H9 (cell line): ENCODE measurements around the gene MYL3. TPM values are rescaled to one million over a fixed set of nuclear protein-coding genes. Genes with fewer than 3 reads are reported as not detected.

Experiments
- DNase-seq: peaks from one replicate; pipeline ENCODE4 v3.0.0-alpha.2; 2017
- H2AFZ ChIP-seq: one replicate; pipeline ENCODE4 v1.6.1; 2013; ENCODE audit warnings: mild to moderate bottlenecking, low read length, control low read depth, moderate library complexity
- H2AK5ac ChIP-seq: 2 replicates; pipeline ENCODE4 v1.6.1; 2013; ENCODE audit warnings: low read length, control low read depth, mixed read lengths; ENCODE audit not compliant: insufficient read length
- H2BK120ac ChIP-seq: one replicate; pipeline ENCODE4 v1.6.1; 2013; ENCODE audit warnings: low read depth, mild to moderate bottlenecking, low read length, control low read depth, inconsistent platforms; ENCODE audit not compliant: poor library complexity, severe bottlenecking
- H2BK12ac ChIP-seq: 2 replicates; pipeline ENCODE4 v1.6.1; 2013; ENCODE audit warnings: low read length, control low read depth, mixed read lengths, low read depth; ENCODE audit not compliant: insufficient read length
- H2BK15ac ChIP-seq: 2 replicates; pipeline ENCODE4 v1.6.1; 2013; ENCODE audit warnings: low read depth, low read length, control low read depth
- H2BK20ac ChIP-seq: one replicate; pipeline ENCODE4 v1.6.1; 2013; ENCODE audit warnings: low read depth, mild to moderate bottlenecking, low read length, control low read depth, inconsistent platforms; ENCODE audit not compliant: poor library complexity, severe bottlenecking
- H2BK5ac ChIP-seq: 2 replicates; pipeline ENCODE4 v1.6.1; 2013; ENCODE audit warnings: low read length, control low read depth, mixed read lengths; ENCODE audit not compliant: insufficient read length
- H3K14ac ChIP-seq: 2 replicates; pipeline ENCODE4 v1.6.1; 2013; ENCODE audit warnings: low read length, control low read depth; ENCODE audit not compliant: insufficient read depth
- H3K18ac ChIP-seq: 2 replicates; pipeline ENCODE4 v1.6.1; 2013; ENCODE audit warnings: low read depth, mild to moderate bottlenecking, mixed read lengths, low read length, control low read depth; ENCODE audit not compliant: insufficient read length
- H3K23ac ChIP-seq: 2 replicates; pipeline ENCODE4 v1.6.1; 2013; ENCODE audit warnings: low read length, control low read depth, mixed read lengths, low read depth; ENCODE audit not compliant: insufficient read length
- H3K23me2 ChIP-seq: 2 replicates; pipeline ENCODE4 v1.6.1; 2013; ENCODE audit warnings: low read depth, mild to moderate bottlenecking, mixed read lengths, low read length, control low read depth; ENCODE audit not compliant: insufficient read length, poor library complexity, severe bottlenecking
- H3K27ac ChIP-seq: 2 replicates; pipeline ENCODE4 v1.5.1; 2013; ENCODE audit warnings: low read length, control low read depth, mixed read lengths, low read depth; ENCODE audit not compliant: insufficient read length
- H3K27me3 ChIP-seq: 2 replicates; pipeline ENCODE4 v1.6.1; 2013; ENCODE audit warnings: low read length, control low read depth, inconsistent platforms; ENCODE audit not compliant: insufficient read depth
- H3K4ac ChIP-seq: 2 replicates; pipeline ENCODE4 v1.6.1; 2013; ENCODE audit warnings: low read depth, mild to moderate bottlenecking, control low read depth, inconsistent platforms, low read length, moderate library complexity
- H3K4me1 ChIP-seq: 2 replicates; pipeline ENCODE4 v1.6.1; 2013; ENCODE audit warnings: low read length, control low read depth, inconsistent platforms; ENCODE audit not compliant: insufficient read depth
- H3K4me2 ChIP-seq: 2 replicates; pipeline ENCODE4 v1.6.1; 2013; ENCODE audit warnings: low read length, control low read depth, mixed read lengths; ENCODE audit not compliant: insufficient read length, insufficient read depth
- H3K56ac ChIP-seq: 2 replicates; pipeline ENCODE4 v1.6.1; 2013; ENCODE audit warnings: low read depth, mild to moderate bottlenecking, mixed read lengths, low read length, control low read depth; ENCODE audit not compliant: insufficient read length
- H3K79me1 ChIP-seq: 2 replicates; pipeline ENCODE4 v1.6.1; 2013; ENCODE audit warnings: low read depth, mild to moderate bottlenecking, moderate library complexity, low read length, control low read depth, inconsistent platforms; ENCODE audit not compliant: insufficient read depth, poor library complexity, severe bottlenecking
- H3K79me2 ChIP-seq: 2 replicates; pipeline ENCODE4 v1.6.1; 2013; ENCODE audit warnings: low read length, control low read depth, inconsistent platforms; ENCODE audit not compliant: insufficient read depth
- H3K9ac ChIP-seq: 2 replicates; pipeline ENCODE4 v1.6.1; 2013; ENCODE audit warnings: low read length, control low read depth, mixed read lengths; ENCODE audit not compliant: insufficient read length; ENCODE audit errors: extremely low read depth
- H3K9me3 ChIP-seq: one replicate; pipeline ENCODE4 v1.6.1; 2013; ENCODE audit warnings: low read depth, low read length, inconsistent platforms; ENCODE audit not compliant: control insufficient read depth
- H3T11ph ChIP-seq: one replicate; pipeline ENCODE4 v1.6.1; 2013; ENCODE audit warnings: mild to moderate bottlenecking, low read length, control low read depth, inconsistent platforms
- H4K20me1 ChIP-seq: one replicate; pipeline ENCODE4 v1.6.1; 2013; ENCODE audit not compliant: control insufficient read depth, insufficient read length, insufficient read depth
- H4K5ac ChIP-seq: 2 replicates; pipeline ENCODE4 v1.6.1; 2013; ENCODE audit warnings: low read depth, mild to moderate bottlenecking, mixed read lengths, low read length, control low read depth; ENCODE audit not compliant: insufficient read length
- H4K8ac ChIP-seq: replicated peaks from 2 replicates; pipeline ENCODE4 v1.6.1; 2013; ENCODE audit warnings: low read length, control low read depth, mixed read lengths, low read depth; ENCODE audit not compliant: insufficient read length
- H4K91ac ChIP-seq: 2 replicates; pipeline ENCODE4 v1.6.1; 2013; ENCODE audit warnings: low read depth, mild to moderate bottlenecking, moderate library complexity, mixed read lengths, low read length, control low read depth; ENCODE audit not compliant: insufficient read length
- H3K27ac Mint-ChIP-seq, 3 experiments: 2 replicates in 2 of 3; 3 replicates in 1 of 3; pipeline ENCODE4 v1.8.0; 2020 to 2021; ENCODE audit warnings: mixed read lengths in 3 of 3, mild to moderate bottlenecking in 1 of 3, moderate library complexity in 1 of 3
- H3K27me3 Mint-ChIP-seq: 2 replicates; pipeline ENCODE4 v1.8.0; 2021; ENCODE audit warnings: low read depth, mild to moderate bottlenecking, moderate library complexity, mixed read lengths
- H3K36me3 Mint-ChIP-seq, 3 experiments: 2 replicates in 2 of 3; 3 replicates in 1 of 3; pipeline ENCODE4 v1.8.0; 2020 to 2021; ENCODE audit warnings: low read depth in 3 of 3, mixed read lengths in 3 of 3; ENCODE audit not compliant: insufficient read depth in 1 of 3
- H3K4me1 Mint-ChIP-seq, 2 experiments: 2 replicates each; pipeline ENCODE4 v1.8.0; 2020; ENCODE audit warnings: mixed read lengths in 2 of 2
- H3K4me3 Mint-ChIP-seq, 2 experiments: 2 replicates in 1 of 2; 3 replicates in 1 of 2; pipeline ENCODE4 v1.8.0; 2020 to 2021; ENCODE audit warnings: mild to moderate bottlenecking in 2 of 2, mixed read lengths in 2 of 2, moderate library complexity in 1 of 2
- H3K9me3 Mint-ChIP-seq, 2 experiments: 2 replicates in 1 of 2; 3 replicates in 1 of 2; pipeline ENCODE4 v1.8.0; 2020; ENCODE audit warnings: mild to moderate bottlenecking in 2 of 2, mixed read lengths in 2 of 2, moderate library complexity in 1 of 2
- WGBS: extraction: QIAGEN DNeasy Blood & Tissue Kit; methylation state at CpG from one replicate; pipeline ENCODE4 v1.1.7; 2013; ENCODE audit warnings: missing lambda C conversion rate, low lambda C conversion rate, mixed read lengths; ENCODE audit not compliant: insufficient read length; ENCODE audit errors: extremely low coverage; 5-methylcytosine and 5-hydroxymethylcytosine counted together
- total RNA-seq: library from RNA; stranded (reverse); gene quantifications from 2 replicates; pipeline ENCODE4 v1.2.1, GENCODE V29; 2021
- TF ChIP-seq, protein P1 (sequence below): fragments of 200-600 bp; sonication (generic); conservative IDR thresholded peaks from 3 replicates; pipeline ENCODE4 v1.8.0; 2021; ENCODE audit warnings: antibody characterized with exemption, mild to moderate bottlenecking

MYL3 gene
- total RNA-seq, 1 experiment from 2014 or later, result 0.24 TPM

DNA sequence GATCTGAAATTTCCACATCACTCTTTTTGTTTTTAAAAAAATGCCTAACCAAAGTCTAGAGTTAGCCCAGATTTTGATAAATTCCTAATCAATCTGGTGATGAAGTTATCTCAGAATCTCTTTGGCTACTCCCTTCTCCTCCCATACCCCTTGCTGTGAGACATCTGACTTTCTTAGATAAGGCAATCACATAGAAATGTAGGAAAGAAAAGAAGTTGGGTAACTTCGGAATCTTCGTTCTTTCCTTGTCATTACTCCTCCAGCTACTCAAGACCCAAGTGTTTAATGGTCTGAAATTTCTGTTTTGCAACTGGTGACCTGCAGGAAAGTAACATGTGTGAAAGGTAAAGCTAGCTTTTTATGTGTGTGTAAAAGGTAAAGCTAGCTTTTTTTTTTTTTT is 37.8 kb downstream of the MYL3 start:
- Histone ChIP-seq H3K79me1 (no peaks in the 10 kb centered on the region), H3T11ph (no peak overlapping the region), H4K8ac (no peak overlapping the region), H2AK5ac (no peak overlapping the region), H2BK120ac (no peak overlapping the region), H3K23ac (no peak overlapping the region), H3K4ac (no peak overlapping the region), H3K27ac (no peak overlapping the region), H3K14ac (no peak overlapping the region), H2AFZ (no peak overlapping the region), H4K91ac (no peak overlapping the region), H3K9me3 (no peaks in the 10 kb centered on the region), H4K5ac (no peak overlapping the region), H3K56ac (no peak overlapping the region), H3K4me1 (peaks cover 3% of the 10 kb centered on the region; the same call in 1 of the 2 replicates), H3K18ac (no peak overlapping the region), H2BK5ac (no peak overlapping the region), H2BK15ac (no peak overlapping the region), H4K20me1 (no peaks in the 10 kb centered on the region), H2BK12ac (no peak overlapping the region), H3K23me2 (no peaks in the 10 kb centered on the region), H2BK20ac (no peak overlapping the region), H3K9ac (no peak overlapping the region), H3K27me3 (no peaks in the 10 kb centered on the region), H3K4me2 (no peak overlapping the region), H3K79me2 (no peaks in the 10 kb centered on the region)
- DNase-seq, result no peak
- peaks cover 16 to 27% of the 10 kb centered on the region in 2 experiments for H3K4me1 Mint-ChIP-seq
- H3K27me3 Mint-ChIP-seq, result peaks cover 6% of the 10 kb centered on the region; the same call in 1 of the 2 replicates
- H3K27ac Mint-ChIP-seq, result no peak overlapping the region
- WGBS, result no CpG with 5 or more reads among the region's 2 CpGs
- H3K36me3 Mint-ChIP-seq, result peaks cover 11 to 34% (median 14%) of the 10 kb centered on the region in 3 experiments
- H3K9me3 Mint-ChIP-seq, result peaks cover 36 to 39% of the 10 kb centered on the region in 2 experiments
- TF ChIP-seq, protein P1, sequence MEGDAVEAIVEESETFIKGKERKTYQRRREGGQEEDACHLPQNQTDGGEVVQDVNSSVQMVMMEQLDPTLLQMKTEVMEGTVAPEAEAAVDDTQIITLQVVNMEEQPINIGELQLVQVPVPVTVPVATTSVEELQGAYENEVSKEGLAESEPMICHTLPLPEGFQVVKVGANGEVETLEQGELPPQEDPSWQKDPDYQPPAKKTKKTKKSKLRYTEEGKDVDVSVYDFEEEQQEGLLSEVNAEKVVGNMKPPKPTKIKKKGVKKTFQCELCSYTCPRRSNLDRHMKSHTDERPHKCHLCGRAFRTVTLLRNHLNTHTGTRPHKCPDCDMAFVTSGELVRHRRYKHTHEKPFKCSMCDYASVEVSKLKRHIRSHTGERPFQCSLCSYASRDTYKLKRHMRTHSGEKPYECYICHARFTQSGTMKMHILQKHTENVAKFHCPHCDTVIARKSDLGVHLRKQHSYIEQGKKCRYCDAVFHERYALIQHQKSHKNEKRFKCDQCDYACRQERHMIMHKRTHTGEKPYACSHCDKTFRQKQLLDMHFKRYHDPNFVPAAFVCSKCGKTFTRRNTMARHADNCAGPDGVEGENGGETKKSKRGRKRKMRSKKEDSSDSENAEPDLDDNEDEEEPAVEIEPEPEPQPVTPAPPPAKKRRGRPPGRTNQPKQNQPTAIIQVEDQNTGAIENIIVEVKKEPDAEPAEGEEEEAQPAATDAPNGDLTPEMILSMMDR, result no peak
- H3K4me3 Mint-ChIP-seq, result no peak overlapping the region
